Chondrocyte (in vitro differentiated cells): ENCODE data around the gene FTCD. TPM values are rescaled to one million over a fixed set of nuclear protein-coding genes. Genes with fewer than 3 reads are reported as not detected.
A peak's percentile ranks its signal among the peaks of the same experiment; 100 is the strongest.

Experiments
- DNase-seq: peaks from one replicate; pipeline ENCODE4 v3.0.0; 2021; ENCODE audit warnings: mixed read lengths, low spot score
- H3K27ac Mint-ChIP-seq: one replicate; pipeline ENCODE4 v1.8.0; 2021; ENCODE audit warnings: mild to moderate bottlenecking, moderate library complexity, mixed read lengths; ENCODE audit not compliant: unreplicated experiment
- H3K27me3 Mint-ChIP-seq: 2 replicates; pipeline ENCODE4 v1.8.0; 2021; ENCODE audit warnings: low read depth, mixed read lengths
- H3K36me3 Mint-ChIP-seq: 2 replicates; pipeline ENCODE4 v1.8.0; 2021; ENCODE audit warnings: low read depth, mixed read lengths
- H3K4me1 Mint-ChIP-seq: 2 replicates; pipeline ENCODE4 v1.8.0; 2021; ENCODE audit warnings: low read depth, mild to moderate bottlenecking, mixed read lengths
- H3K4me3 Mint-ChIP-seq: one replicate; pipeline ENCODE4 v1.8.0; 2021; ENCODE audit warnings: mild to moderate bottlenecking, moderate library complexity, mixed read lengths; ENCODE audit not compliant: unreplicated experiment
- H3K9me3 Mint-ChIP-seq: 2 replicates; pipeline ENCODE4 v1.8.0; 2021; ENCODE audit warnings: low read depth, mixed read lengths
- total RNA-seq: library from RNA; stranded (reverse); gene quantifications from 3 replicates; pipeline ENCODE4 v1.2.1, GENCODE V29; 2021
- TF ChIP-seq, protein P1 (sequence below): fragments of 200-600 bp; sonication (generic); IDR thresholded peaks from 2 replicates; pipeline ENCODE4 v1.5.0; 2021; ENCODE audit warnings: antibody characterized with exemption, mild to moderate bottlenecking, moderate library complexity

The FTCD gene
- total RNA-seq, 1 donor from 2014 or later: 1.7 TPM

DNA sequence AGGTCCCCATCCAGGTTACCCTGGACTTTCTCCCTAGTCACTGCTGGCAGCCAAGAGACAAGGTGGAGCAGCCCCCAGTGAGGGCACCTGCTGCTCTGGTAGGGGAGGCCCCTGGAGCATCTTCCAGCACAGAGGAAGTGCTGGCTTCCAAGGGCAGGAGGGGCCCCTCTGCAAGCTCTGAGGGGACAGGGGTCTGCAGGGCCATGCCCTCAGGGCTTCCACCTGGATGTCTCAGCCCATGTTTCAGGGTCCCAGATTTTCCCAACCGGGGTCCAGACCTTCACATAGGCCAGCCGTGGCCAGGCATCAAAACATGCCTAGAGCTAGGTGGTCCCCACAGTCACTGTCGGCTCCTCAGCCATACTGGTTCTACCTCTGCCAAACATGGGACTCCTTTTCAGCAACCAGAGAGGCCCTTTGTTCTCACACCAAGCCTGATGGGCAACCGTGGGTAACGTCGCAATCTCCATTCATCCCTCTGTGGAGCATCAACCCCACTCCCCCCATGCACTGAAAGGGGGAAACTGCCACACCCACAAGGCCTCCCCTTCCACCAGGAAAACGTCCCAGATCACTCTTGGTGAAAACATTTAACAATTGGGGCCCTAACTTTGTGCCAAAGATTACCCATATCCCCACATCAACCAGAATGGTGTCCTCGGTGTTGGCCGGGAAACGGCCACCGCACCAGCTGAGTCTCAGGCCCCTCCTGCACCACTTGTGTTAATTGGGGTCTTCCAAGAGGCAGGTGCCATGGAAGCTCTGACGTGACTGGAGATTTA lies 59.4 kb downstream of the FTCD start:
- no peak overlapping the region for H3K27ac Mint-ChIP-seq
- peaks cover under 1% of the 10 kb centered on the region for H3K9me3 Mint-ChIP-seq
- H3K4me1 Mint-ChIP-seq: peaks cover 35% of the 10 kb centered on the region
- peaks cover 8% of the 10 kb centered on the region for H3K36me3 Mint-ChIP-seq
- H3K4me3 Mint-ChIP-seq: no peak overlapping the region
- TF ChIP-seq, protein P1, sequence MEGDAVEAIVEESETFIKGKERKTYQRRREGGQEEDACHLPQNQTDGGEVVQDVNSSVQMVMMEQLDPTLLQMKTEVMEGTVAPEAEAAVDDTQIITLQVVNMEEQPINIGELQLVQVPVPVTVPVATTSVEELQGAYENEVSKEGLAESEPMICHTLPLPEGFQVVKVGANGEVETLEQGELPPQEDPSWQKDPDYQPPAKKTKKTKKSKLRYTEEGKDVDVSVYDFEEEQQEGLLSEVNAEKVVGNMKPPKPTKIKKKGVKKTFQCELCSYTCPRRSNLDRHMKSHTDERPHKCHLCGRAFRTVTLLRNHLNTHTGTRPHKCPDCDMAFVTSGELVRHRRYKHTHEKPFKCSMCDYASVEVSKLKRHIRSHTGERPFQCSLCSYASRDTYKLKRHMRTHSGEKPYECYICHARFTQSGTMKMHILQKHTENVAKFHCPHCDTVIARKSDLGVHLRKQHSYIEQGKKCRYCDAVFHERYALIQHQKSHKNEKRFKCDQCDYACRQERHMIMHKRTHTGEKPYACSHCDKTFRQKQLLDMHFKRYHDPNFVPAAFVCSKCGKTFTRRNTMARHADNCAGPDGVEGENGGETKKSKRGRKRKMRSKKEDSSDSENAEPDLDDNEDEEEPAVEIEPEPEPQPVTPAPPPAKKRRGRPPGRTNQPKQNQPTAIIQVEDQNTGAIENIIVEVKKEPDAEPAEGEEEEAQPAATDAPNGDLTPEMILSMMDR: no peak
- H3K27me3 Mint-ChIP-seq: no peaks in the 10 kb centered on the region
- no peak for DNase-seq

DNA sequence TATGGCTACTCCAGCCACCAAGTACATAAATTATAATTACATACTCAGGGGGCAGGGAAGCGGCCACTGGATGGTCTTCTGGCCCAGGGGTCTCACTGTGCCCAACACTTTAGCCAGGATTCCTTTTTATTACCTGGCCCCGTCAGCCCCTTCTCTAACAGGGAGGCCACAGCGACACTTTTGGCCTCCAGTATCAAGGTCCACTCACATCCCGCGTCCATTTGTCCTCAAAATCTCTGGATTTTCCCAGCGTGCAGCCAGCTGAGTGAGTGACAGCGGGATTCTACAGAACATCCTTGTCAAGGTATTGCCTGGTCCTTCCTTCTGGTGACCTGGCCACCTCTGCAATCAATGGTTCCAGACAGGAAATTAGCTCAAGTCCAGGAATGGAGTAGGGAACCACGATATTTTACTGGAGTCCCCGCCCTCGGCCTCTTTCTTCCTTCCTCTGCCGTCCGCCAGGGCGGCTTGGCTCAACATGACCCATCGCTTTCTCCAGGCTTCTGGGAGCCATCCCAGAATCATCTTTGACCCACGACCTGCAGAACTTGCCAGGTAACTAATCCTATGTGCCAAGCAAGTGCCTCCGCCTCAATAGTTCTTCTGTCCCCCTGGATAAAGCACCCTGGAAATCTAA lies 60.2 kb downstream of the FTCD start:
- peaks cover 29% of the 10 kb centered on the region for H3K4me1 Mint-ChIP-seq
- no peak overlapping the region for H3K4me3 Mint-ChIP-seq
- no peak for DNase-seq
- H3K27ac Mint-ChIP-seq: no peak overlapping the region
- no peaks in the 10 kb centered on the region for H3K27me3 Mint-ChIP-seq
- H3K36me3 Mint-ChIP-seq: peaks cover 3% of the 10 kb centered on the region
- TF ChIP-seq, protein P1: no peak
- peaks cover 4% of the 10 kb centered on the region for H3K9me3 Mint-ChIP-seq

- Mint-ChIP-seq H3K36me3 (no peaks in the 10 kb centered on the region), H3K4me1 (peaks cover 25% of the 10 kb centered on the region), H3K27me3 (no peaks in the 10 kb centered on the region), H3K9me3 (peaks cover 5% of the 10 kb centered on the region), H3K27ac (peak overlapping the region; percentile 51), H3K4me3 (no peak overlapping the region)
- TF ChIP-seq, protein P1: no peak
- DNase-seq: no peak
These were observed 60.8 kb downstream of the FTCD start for GRCh38 chr21:46094401-46095082.

GRCh38 chr21:46093668-46094400 lies 61.5 kb downstream of the FTCD start:
- Mint-ChIP-seq H3K4me3 (no peak overlapping the region), H3K27ac (peak overlapping the region; percentile 17), H3K27me3 (no peaks in the 10 kb centered on the region), H3K4me1 (peaks cover 25% of the 10 kb centered on the region), H3K9me3 (peaks cover 10% of the 10 kb centered on the region), H3K36me3 (no peaks in the 10 kb centered on the region)
- TF ChIP-seq, protein P1: no peak
- DNase-seq: no peak
